Measurements from ENCODE around the gene FAM3A. TPM values are rescaled to one million over a fixed set of nuclear protein-coding genes. Genes with fewer than 3 reads are reported as not detected.

FAM3A gene
- total and polyA plus RNA-seq, 2 donors (not counting 1 experiment from before 2014, with no cell fraction given) = 17.3 to 30.2 TPM

- Histone ChIP-seq H3K4me1 (ENCODE audit: control insufficient read depth, extremely low read depth, insufficient read depth, low read length) (peaks cover 2% of the 10 kb centered on the region), H3K27ac (ENCODE audit: insufficient read depth, low read length) (no peak overlapping the region), H3K9me3 (ENCODE audit: control insufficient read depth, insufficient read depth, low read depth, low read length) (no peaks in the 10 kb centered on the region), H3K27me3 (ENCODE audit: control insufficient read depth, insufficient read depth, low read length) (no peaks in the 10 kb centered on the region), H4K20me1 (ENCODE audit: control insufficient read depth, extremely low read depth, insufficient read depth, low read length) (no peaks in the 10 kb centered on the region), H3K79me2 (ENCODE audit: control insufficient read depth, insufficient read depth, low read length) (no peaks in the 10 kb centered on the region), H3K4me2 (ENCODE audit: extremely low read depth, insufficient read depth, low read length) (no peak overlapping the region), H3K36me3 (ENCODE audit: control insufficient read depth, insufficient read depth, low read length) (peaks cover 24% of the 10 kb centered on the region), H3K9ac (ENCODE audit: insufficient read depth, low read length) (no peak overlapping the region), H3K4me3 (replicated peaks in 1 of 4; ENCODE audit: control extremely low read depth in 1 of 4, insufficient read depth in 1 of 4, low read depth in 3 of 4, low read length in 4 of 4) (no peak overlapping the region), H2AFZ (ENCODE audit: low read length) (no peak overlapping the region)
- no peak for DNase-seq (ENCODE audit: low read depth in 2 of 2)
- TF ChIP-seq EZH2 (IDR thresholded peaks at IDR 0.05; ENCODE audit: low read length, missing control alignments) (no peak), CTCF (conservative IDR thresholded peaks at IDR 0.05 in 1 of 2, IDR thresholded peaks at IDR 0.05 in 1 of 2; ENCODE audit: low read depth in 1 of 2, low read length in 2 of 2) (no peak)
Measured at GRCh38 chrX:154532690-154533089, 16.7 kb upstream of the FAM3A start.

GRCh38 chrX:154531626-154532025 is 15.6 kb upstream of the FAM3A start:
- TF ChIP-seq EZH2 (IDR thresholded peaks at IDR 0.05; ENCODE audit: low read length, missing control alignments) (no peak), CTCF (conservative IDR thresholded peaks at IDR 0.05 in 1 of 2, IDR thresholded peaks at IDR 0.05 in 1 of 2; ENCODE audit: low read depth in 1 of 2, low read length in 2 of 2) (no peak)
- H3K4me2 ChIP-seq (ENCODE audit: extremely low read depth, insufficient read depth, low read length) = no peak overlapping the region
- peaks cover 5% of the 10 kb centered on the region for H3K4me1 ChIP-seq (ENCODE audit: control insufficient read depth, extremely low read depth, insufficient read depth, low read length)
- H4K20me1 ChIP-seq (ENCODE audit: control insufficient read depth, extremely low read depth, insufficient read depth, low read length) = no peaks in the 10 kb centered on the region
- no peaks in the 10 kb centered on the region for H3K27me3 ChIP-seq (ENCODE audit: control insufficient read depth, insufficient read depth, low read length)
- no peak overlapping the region for H3K9ac ChIP-seq (ENCODE audit: insufficient read depth, low read length)
- H3K36me3 ChIP-seq (ENCODE audit: control insufficient read depth, insufficient read depth, low read length) = peaks cover 22% of the 10 kb centered on the region
- no peak overlapping the region for H3K4me3 ChIP-seq (replicated peaks in 1 of 4; ENCODE audit: control extremely low read depth in 1 of 4, insufficient read depth in 1 of 4, low read depth in 3 of 4, low read length in 4 of 4)
- no peak overlapping the region for H3K27ac ChIP-seq (ENCODE audit: insufficient read depth, low read length)
- H3K9me3 ChIP-seq (ENCODE audit: control insufficient read depth, insufficient read depth, low read depth, low read length) = no peaks in the 10 kb centered on the region
- no peaks in the 10 kb centered on the region for H3K79me2 ChIP-seq (ENCODE audit: control insufficient read depth, insufficient read depth, low read length)
- no peak overlapping the region for H2AFZ ChIP-seq (ENCODE audit: low read length)
- DNase-seq (ENCODE audit: low read depth in 2 of 2) = peak in 1 of 2 donors; percentile 77

DNA sequence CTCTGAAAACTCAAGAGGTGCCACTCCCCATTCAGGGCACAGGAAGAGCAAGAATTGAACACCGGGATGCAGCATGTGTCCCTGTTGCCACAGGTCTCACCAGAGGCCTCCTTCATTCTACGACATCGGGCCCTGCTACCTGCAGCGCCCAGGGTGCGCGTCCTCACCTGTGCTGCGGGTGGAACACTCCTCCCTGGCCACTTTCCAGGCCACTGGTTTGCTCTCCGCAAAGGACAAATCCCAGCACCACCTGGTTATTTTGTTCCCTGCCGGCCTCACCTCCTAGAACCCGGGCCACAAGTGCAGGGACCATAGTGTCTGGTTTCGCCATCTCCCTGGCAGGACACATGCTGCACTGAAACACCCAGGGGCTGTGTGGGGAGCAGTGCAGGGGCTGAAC is 14.3 kb upstream of the FAM3A start:
- H3K4me1 ChIP-seq (ENCODE audit: control insufficient read depth, extremely low read depth, insufficient read depth, low read length) = peaks cover 5% of the 10 kb centered on the region
- no peak for DNase-seq (ENCODE audit: low read depth in 2 of 2)
- no peak overlapping the region for H3K4me3 ChIP-seq (replicated peaks in 1 of 4; ENCODE audit: control extremely low read depth in 1 of 4, insufficient read depth in 1 of 4, low read depth in 3 of 4, low read length in 4 of 4)
- H3K27ac ChIP-seq (ENCODE audit: insufficient read depth, low read length) = no peak overlapping the region
- H4K20me1 ChIP-seq (ENCODE audit: control insufficient read depth, extremely low read depth, insufficient read depth, low read length) = no peaks in the 10 kb centered on the region
- H2AFZ ChIP-seq (ENCODE audit: low read length) = no peak overlapping the region
- no peaks in the 10 kb centered on the region for H3K9me3 ChIP-seq (ENCODE audit: control insufficient read depth, insufficient read depth, low read depth, low read length)
- TF ChIP-seq CTCF (conservative IDR thresholded peaks at IDR 0.05 in 1 of 2, IDR thresholded peaks at IDR 0.05 in 1 of 2; ENCODE audit: low read depth in 1 of 2, low read length in 2 of 2) (no peak), EZH2 (IDR thresholded peaks at IDR 0.05; ENCODE audit: low read length, missing control alignments) (no peak)
- no peaks in the 10 kb centered on the region for H3K27me3 ChIP-seq (ENCODE audit: control insufficient read depth, insufficient read depth, low read length)
- no peak overlapping the region for H3K4me2 ChIP-seq (ENCODE audit: extremely low read depth, insufficient read depth, low read length)
- H3K79me2 ChIP-seq (ENCODE audit: control insufficient read depth, insufficient read depth, low read length) = no peaks in the 10 kb centered on the region
- no peak overlapping the region for H3K9ac ChIP-seq (ENCODE audit: insufficient read depth, low read length)
- peaks cover 19% of the 10 kb centered on the region for H3K36me3 ChIP-seq (ENCODE audit: control insufficient read depth, insufficient read depth, low read length)
